ENCODE data around the gene ACP7.
A peak's percentile ranks its signal among the peaks of the same experiment; 100 is the strongest.
"Not testable (repeated sequence)": the region's sequence is repeated elsewhere in the genome, so short reads cannot be mapped to it uniquely, and the experiment has no call there.

Gene ACP7

GRCh38 chr19:39084732-39085080 is 538 bp downstream of the ACP7 start:
- DNase-seq: no peak
- no peak overlapping the region for H3K27ac Mint-ChIP-seq
- H3K36me3 Mint-ChIP-seq: no peaks in the 10 kb centered on the region
- no peak overlapping the region for H3K4me3 Mint-ChIP-seq
- peaks cover 18% of the 10 kb centered on the region for H3K4me1 Mint-ChIP-seq
- H3K27me3 Mint-ChIP-seq: peaks cover 77% of the 10 kb centered on the region
- CTCF ChIA-PET: interaction anchor here (1.3 kb wide), 1 partner anchor 25 kb away, joined by 3 read pairs; no protein-coding TSS in a partner anchor
- H3K9me3 Mint-ChIP-seq: no peaks in the 10 kb centered on the region

GRCh38 chr19:39085392-39085791 is 1.2 kb downstream of the ACP7 start:
- Mint-ChIP-seq H3K4me3 (no peak overlapping the region), H3K9me3 (no peaks in the 10 kb centered on the region)
- CTCF ChIA-PET: interaction anchor here (0.6 kb wide), 1 partner anchor 1188 kb away, joined by 3 read pairs; no protein-coding TSS in a partner anchor

GRCh38 chr19:39086386-39086785 is 2.2 kb downstream of the ACP7 start:
- H3K27ac Mint-ChIP-seq: no peak overlapping the region
- peaks cover 65% of the 10 kb centered on the region for H3K27me3 Mint-ChIP-seq
- no peaks in the 10 kb centered on the region for H3K9me3 Mint-ChIP-seq
- no peaks in the 10 kb centered on the region for H3K36me3 Mint-ChIP-seq
- CTCF ChIA-PET: interaction anchor here (0.8 kb wide), 1 partner anchor 23 kb away, joined by 3 read pairs; no protein-coding TSS in a partner anchor
- no peak overlapping the region for H3K4me3 Mint-ChIP-seq
- peaks cover 18% of the 10 kb centered on the region for H3K4me1 Mint-ChIP-seq
- DNase-seq: no peak

More at GRCh38 chr19:39085392-39085791, 1.2 kb downstream of the ACP7 start:
- Mint-ChIP-seq H3K36me3 (no peaks in the 10 kb centered on the region), H3K27me3 (peaks cover 75% of the 10 kb centered on the region), H3K27ac (peak overlapping the region; percentile 69), H3K4me1 (peaks cover 18% of the 10 kb centered on the region)
- DNase-seq: no peak

- H3K9me3 Mint-ChIP-seq: no peaks in the 10 kb centered on the region
Observed at GRCh38 chr19:39087907-39088686, 3.9 kb downstream of the ACP7 start.

GRCh38 chr19:39090016-39090415 is 5.8 kb downstream of the ACP7 start:
- peaks cover 51% of the 10 kb centered on the region for H3K27me3 Mint-ChIP-seq
- DNase-seq, H3K36me3 Mint-ChIP-seq, H3K27ac Mint-ChIP-seq, H3K4me1 Mint-ChIP-seq, H3K4me3 Mint-ChIP-seq, CTCF ChIA-PET, H3K9me3 Mint-ChIP-seq: not testable (repeated sequence)

More at GRCh38 chr19:39087907-39088686, 3.9 kb downstream of the ACP7 start:
- Mint-ChIP-seq H3K27ac (no peak overlapping the region), H3K4me1 (peaks cover 13% of the 10 kb centered on the region), H3K36me3 (no peaks in the 10 kb centered on the region), H3K27me3 (peaks cover 55% of the 10 kb centered on the region), H3K4me3 (no peak overlapping the region)
- no peak for DNase-seq
- CTCF ChIA-PET: interaction anchor here (0.7 kb wide), 1 partner anchor 16 kb away, joined by 4 read pairs; no protein-coding TSS in a partner anchor

- no peak overlapping the region for H3K27ac Mint-ChIP-seq
- H3K27me3 Mint-ChIP-seq: peaks cover 51% of the 10 kb centered on the region
- CTCF ChIA-PET: no interaction called here
- no peaks in the 10 kb centered on the region for H3K36me3 Mint-ChIP-seq
- H3K4me1 Mint-ChIP-seq: no peaks in the 10 kb centered on the region
- H3K4me3 Mint-ChIP-seq: no peak overlapping the region
- DNase-seq: no peak
- no peaks in the 10 kb centered on the region for H3K9me3 Mint-ChIP-seq
Observed at GRCh38 chr19:39090881-39091280, 6.7 kb downstream of the ACP7 start.

- H3K9me3 Mint-ChIP-seq, DNase-seq, CTCF ChIA-PET, H3K4me3 Mint-ChIP-seq, H3K4me1 Mint-ChIP-seq, H3K27ac Mint-ChIP-seq, H3K36me3 Mint-ChIP-seq: not testable (repeated sequence)
- peaks cover 75% of the 10 kb centered on the region for H3K27me3 Mint-ChIP-seq
Observed at GRCh38 chr19:39095799-39096540, 11.8 kb downstream of the ACP7 start.

- no peak overlapping the region for H3K4me3 Mint-ChIP-seq
- H3K36me3 Mint-ChIP-seq: no peaks in the 10 kb centered on the region
- H3K4me1 Mint-ChIP-seq: no peaks in the 10 kb centered on the region
- DNase-seq: no peak
- no peaks in the 10 kb centered on the region for H3K9me3 Mint-ChIP-seq
- H3K27me3 Mint-ChIP-seq: peaks cover 75% of the 10 kb centered on the region
- no peak overlapping the region for H3K27ac Mint-ChIP-seq
- CTCF ChIA-PET: no interaction called here
Observed at GRCh38 chr19:39097299-39097698, 13.1 kb downstream of the ACP7 start.

- H3K9me3 Mint-ChIP-seq: no peaks in the 10 kb centered on the region
- no peaks in the 10 kb centered on the region for H3K4me1 Mint-ChIP-seq
- DNase-seq: no peak
- H3K36me3 Mint-ChIP-seq: no peaks in the 10 kb centered on the region
- H3K27me3 Mint-ChIP-seq: peaks cover 77% of the 10 kb centered on the region
- no peak overlapping the region for H3K27ac Mint-ChIP-seq
- no peak overlapping the region for H3K4me3 Mint-ChIP-seq
- CTCF ChIA-PET: no interaction called here
Observed at GRCh38 chr19:39097721-39098120, 13.6 kb downstream of the ACP7 start.

- Mint-ChIP-seq H3K4me3 (no peak overlapping the region), H3K27me3 (peaks cover 70% of the 10 kb centered on the region), H3K27ac (no peak overlapping the region), H3K4me1 (no peaks in the 10 kb centered on the region), H3K36me3 (no peaks in the 10 kb centered on the region), H3K9me3 (no peaks in the 10 kb centered on the region)
- CTCF ChIA-PET: no interaction called here
- no peak for DNase-seq
Observed at GRCh38 chr19:39098365-39099269, 14.4 kb downstream of the ACP7 start.

GRCh38 chr19:39099341-39099740 is 15.2 kb downstream of the ACP7 start:
- H3K4me3 Mint-ChIP-seq: no peak overlapping the region

GRCh38 chr19:39100500-39101166 is 16.5 kb downstream of the ACP7 start:
- Mint-ChIP-seq H3K27ac (no peak overlapping the region), H3K4me1 (no peaks in the 10 kb centered on the region), H3K9me3 (no peaks in the 10 kb centered on the region), H3K4me3 (no peak overlapping the region), H3K36me3 (no peaks in the 10 kb centered on the region), H3K27me3 (peaks cover 53% of the 10 kb centered on the region)
- CTCF ChIA-PET: no interaction called here
- no peak for DNase-seq

More at GRCh38 chr19:39099341-39099740, 15.2 kb downstream of the ACP7 start:
- Mint-ChIP-seq H3K27ac (no peak overlapping the region), H3K27me3 (peaks cover 66% of the 10 kb centered on the region), H3K9me3 (no peaks in the 10 kb centered on the region), H3K4me1 (no peaks in the 10 kb centered on the region), H3K36me3 (no peaks in the 10 kb centered on the region)
- no peak for DNase-seq
- CTCF ChIA-PET: no interaction called here

- Mint-ChIP-seq H3K36me3 (no peaks in the 10 kb centered on the region), H3K27me3 (peaks cover 30% of the 10 kb centered on the region), H3K4me3 (no peak overlapping the region), H3K27ac (no peak overlapping the region), H3K9me3 (no peaks in the 10 kb centered on the region), H3K4me1 (no peaks in the 10 kb centered on the region)
- no peak for DNase-seq
- CTCF ChIA-PET: no interaction called here
Observed at GRCh38 chr19:39103151-39103550, 19.0 kb downstream of the ACP7 start.
